CD4-positive, alpha-beta T cell treated with Interleukin-12 subunit alpha and Interleukin-12 subunit beta, for 1 hour (primary cell): Measurements from ENCODE around the gene ARL13A.
"Not testable (repeated sequence)": the region's sequence is repeated elsewhere in the genome, so short reads cannot be mapped to it uniquely, and the experiment has no call there.

Experiments
- DNase-seq: peaks from one replicate; pipeline ENCODE4 v3.0.0-alpha.2; 2020

ARL13A gene

DNA sequence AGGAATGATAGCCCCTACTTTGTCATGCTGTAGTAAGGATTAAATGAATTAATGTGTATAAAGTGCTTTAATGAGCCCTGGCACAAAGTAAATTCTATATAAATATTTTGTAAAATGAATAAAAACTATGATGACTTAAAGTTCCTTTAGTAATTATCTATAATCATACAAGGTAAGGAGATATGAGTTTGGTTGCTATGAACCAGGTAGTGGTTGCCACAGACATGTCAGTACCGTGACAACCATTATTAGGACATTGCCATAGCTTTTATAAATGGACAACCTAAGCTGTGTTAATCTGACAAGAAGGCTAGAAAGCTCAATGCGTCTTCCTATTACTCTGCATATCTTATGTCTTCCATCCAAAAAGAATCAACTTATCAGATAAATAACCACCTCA, at the start of gene ARL13A:
TSS of gene ARL13A (plus strand) at position 301 of the 400 bp plus-strand sequence. CDS start 3,982 bp downstream, outside the sequence.
- no peak for DNase-seq

DNA sequence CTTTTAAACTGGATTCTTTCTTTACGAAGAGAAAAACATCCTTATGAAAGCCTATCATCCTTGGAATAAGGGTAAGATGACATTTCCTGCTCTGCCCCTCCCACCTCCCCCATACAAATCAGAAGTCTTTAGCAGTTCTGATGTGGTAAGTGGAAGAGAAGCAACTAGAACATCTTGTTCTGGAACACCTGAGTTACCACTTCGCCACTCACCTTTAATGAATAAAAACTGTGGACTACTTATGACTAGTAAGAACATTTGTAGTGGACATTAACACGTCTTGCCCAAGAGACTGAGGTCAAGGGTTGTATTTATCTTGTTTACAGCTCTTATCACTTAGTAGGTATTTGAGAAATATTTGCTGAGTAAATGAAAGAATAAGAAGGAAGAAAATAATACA, 45.1 kb upstream of the ARL13A start:
- no peak for DNase-seq

DNA sequence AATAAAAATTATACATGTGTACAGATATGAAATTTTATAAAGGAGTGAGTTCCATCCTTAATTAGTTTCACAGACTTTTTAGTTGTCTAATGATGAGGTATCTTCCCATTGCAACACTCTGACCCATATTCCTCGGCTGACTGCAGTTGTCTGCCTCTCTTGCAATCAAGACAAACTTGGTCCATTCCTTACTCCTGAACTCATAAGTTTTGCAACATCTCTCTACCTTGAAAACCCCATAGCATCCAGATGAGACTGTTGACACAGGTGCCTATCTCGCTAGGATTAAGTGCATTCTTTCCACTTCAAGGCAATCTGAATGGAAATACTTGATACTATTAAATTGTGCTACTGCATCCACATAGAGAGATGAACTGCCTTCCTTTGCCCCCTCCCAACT, 43.1 kb upstream of the ARL13A start:
- DNase-seq, result no peak

DNA sequence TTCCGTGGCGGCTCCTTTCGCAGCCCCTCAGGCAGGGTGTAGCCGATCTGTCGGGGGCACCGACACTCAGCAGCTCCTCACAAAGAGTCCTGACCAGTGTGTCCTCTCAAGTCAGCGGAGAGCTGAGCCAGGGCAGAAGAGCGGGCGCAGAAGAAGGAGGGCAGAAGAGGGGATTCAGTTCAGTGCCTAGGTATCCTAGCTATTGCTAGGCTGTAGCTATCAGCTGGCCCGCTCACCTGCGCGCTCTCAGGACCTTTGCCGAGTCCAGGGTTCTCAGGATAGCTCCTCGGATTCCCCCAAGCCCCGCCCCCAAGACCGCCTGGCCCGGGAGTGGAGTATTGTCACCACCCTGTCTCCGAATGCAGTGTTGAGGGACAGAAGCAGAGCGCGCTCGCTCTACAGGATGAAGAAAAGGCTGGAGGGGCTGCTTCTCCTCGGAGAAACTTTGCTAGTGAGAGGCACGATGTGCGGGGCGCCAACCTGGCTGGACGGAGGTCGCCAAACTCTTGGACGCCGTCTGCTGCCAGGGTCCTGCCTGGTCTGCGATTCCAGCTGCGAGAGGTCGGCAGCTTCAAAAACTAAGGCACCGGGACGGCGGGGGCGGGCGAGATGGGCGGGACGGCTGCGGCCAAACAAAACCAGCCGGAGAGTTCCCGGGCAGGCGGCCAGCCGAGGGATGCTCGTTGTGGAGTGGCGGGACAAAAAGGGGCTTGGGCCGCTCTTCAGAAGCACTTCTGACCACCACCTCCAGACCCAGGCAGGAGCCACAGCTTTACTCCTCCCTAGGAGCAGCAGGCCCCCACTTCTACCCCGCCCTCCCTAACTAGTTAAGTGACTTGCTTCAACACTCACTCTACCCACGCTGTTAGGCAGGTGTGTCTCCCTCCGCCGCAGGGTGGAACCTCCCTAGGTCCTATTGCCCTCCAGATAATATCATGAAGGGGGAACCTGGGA, 40.6 kb upstream of the ARL13A start, which contains the start of gene XKRX:
TSS of gene XKRX (minus strand) at position 258 of the 954 bp plus-strand sequence. CDS start 613 bp downstream, outside the sequence.
- DNase-seq, result peak; percentile 31

DNA sequence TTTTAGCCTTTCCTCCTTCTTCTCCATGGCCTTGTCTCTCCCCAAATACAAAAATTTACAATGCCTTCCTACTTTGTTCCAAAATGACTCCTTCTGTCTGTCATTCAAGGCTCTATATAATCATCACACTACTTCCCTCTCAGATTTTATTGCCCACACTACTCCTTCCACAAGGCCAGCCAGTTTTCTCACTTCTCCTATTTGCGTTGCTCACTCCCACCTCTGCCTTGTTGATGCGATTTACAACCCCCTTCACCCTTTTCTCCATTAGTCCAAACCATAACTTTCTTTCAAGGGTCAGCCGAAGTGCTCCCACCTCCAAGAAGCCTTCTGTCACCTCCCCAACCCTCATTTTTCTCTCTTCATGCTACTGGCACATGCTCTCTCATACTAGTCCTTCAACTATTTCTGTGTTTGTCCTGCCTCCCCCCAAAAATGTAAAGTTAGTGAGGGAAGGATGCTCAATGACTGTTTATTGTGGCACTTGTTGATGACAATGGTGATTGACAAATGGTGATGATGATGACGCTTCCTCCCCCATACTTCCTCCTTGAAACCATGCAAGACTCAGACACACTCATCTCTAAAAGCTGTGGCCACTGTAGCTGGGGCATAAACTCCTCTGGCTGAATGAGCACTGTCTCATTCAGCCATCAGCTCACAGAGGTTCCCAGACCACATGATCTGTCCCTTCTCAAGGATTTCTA, 38.1 kb upstream of the ARL13A start:
- DNase-seq, result no peak

DNA sequence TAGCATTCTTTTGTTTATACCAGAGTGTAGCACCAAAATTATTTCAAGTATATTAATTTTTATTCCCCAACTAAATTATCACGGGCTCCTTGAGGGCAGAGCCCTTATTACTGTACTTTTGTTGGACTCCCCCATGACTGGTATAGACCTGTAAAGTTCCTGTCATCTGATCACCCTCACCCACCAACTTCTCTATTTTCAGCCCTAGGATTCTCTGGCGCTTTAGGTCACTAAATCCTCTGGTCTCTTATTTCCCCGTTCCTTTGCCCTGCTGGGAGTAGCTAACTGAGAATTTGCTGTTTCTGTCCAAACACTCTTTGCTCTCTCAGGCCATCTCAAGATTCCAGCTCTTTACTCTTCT, 37.6 kb upstream of the ARL13A start:
- no peak for DNase-seq

DNA sequence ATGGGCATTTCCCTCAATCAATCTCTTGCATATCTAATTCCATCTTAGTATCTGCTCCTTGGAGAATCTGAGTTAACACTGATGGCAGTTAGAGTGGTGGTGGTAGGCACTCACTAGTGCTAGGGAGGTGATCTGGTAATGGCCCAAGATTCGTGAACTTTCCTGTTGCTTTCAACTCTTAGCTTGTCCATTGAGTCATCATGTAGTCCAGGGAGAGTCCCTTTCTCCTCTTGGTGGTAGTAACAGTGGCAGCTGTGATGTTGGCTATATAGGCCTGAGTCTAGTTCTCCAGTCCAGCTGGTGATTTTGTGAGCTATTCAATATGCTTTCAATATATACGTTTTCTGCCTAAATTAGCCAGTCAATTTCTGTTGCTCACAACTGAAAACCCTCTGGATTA, 33.7 kb upstream of the ARL13A start:
- DNase-seq, result no peak

DNA sequence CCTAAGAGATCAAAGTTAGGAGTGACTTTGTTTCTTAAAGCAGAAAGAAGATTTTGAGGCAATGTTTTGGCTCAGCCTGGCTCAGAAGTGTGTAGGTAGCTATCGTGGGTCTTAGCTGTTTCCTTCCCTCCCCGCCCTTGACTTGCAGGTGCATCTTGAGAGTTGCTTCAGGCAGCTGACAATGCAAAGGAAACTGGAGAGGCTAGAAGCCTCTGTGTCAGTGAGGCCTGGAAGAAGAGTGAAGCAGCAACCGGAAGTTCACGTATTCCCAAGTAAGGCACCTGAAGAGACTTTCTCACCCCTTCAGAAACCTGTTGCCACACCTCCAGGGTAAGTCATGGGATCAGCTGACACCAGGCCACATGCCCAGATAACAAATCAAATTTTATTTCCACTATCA, 30.2 kb upstream of the ARL13A start:
- no peak for DNase-seq

DNA sequence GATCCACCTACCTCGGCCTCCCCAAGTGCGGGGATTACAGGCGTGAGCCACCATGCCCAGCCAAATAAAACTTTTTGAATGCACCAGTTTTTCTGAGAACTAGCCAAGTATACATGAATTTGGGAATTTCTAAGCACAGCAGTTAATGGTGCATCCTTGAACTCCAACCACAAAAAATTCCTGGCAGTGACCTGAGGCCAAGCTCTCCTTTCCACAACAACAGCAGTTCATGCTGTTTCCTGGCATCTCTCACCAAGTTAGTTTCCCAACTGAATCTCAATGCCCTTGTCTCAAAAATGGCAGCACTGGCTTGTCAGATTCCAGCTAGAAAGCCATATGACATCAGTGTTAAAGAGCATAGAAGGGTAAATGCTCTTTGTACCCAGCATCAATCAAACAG, 24.9 kb upstream of the ARL13A start:
- no peak for DNase-seq

DNA sequence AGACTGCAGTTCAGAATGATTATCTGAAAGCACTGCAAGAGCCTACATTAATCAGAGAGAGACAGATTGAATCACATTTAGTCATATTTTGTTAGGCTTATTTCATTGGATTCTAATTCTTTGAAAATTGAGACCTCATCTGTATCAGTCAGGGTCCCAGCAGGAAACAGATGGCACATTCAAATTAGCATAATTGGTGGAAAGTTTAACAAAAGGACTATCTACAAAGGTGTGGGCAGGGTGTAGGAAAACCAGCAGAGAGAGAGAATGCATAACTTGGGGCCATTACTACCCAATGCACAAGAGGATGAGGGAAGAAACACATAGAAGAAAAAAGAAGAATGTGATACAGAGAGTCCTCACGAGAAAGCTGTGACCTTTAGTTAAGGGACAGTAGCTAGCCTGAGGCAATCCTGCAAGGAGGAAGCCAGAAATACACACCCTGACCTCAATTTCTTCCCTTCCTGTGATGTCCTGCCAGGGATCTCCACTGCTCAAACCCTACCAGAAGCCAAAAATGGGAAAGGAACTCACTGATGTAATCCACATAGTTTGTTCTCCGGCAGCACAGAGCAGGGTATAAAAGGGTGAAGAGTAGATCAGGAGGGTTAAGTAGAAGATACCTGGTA, 23.1 kb upstream of the ARL13A start:
- no peak for DNase-seq

DNA sequence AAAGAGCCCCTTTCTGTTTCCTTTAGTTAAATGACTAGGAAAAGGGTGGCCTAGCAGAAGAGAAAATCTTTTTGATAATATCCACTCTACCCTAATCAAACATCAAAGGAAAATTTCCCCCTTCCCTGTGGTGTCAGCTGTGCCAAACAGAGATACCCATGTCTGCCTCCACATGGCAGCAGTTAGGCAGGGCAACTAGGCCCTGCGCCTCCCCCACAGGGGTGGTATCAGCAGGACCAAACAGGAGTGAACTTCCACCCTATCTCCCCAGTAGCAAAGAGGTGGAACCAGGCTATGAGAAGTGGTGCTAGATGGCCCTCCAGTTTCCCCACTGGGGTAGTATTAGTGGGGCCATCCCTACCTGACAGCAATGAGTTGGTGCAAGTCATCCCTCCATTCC, 21.0 kb upstream of the ARL13A start:
- no peak for DNase-seq

DNA sequence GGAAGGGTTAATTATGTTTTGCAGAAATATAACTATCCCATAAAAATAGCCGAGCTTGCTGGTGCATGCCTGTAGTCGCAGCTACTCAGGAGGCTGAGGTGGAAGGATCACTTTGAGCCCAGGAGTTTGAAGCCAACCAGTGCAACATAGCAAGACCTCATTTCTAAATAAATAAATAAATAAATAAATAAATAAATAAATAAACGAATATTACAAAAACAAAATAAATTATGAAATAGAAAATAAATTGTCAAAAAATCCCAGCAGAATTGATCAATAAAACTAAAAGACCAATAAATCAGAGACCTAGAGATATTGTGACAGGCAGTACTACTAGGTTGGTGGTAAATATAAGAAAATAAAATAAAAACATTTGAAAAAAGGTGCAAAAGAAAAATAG, 6.7 kb upstream of the ARL13A start:
- DNase-seq, result no peak

DNA sequence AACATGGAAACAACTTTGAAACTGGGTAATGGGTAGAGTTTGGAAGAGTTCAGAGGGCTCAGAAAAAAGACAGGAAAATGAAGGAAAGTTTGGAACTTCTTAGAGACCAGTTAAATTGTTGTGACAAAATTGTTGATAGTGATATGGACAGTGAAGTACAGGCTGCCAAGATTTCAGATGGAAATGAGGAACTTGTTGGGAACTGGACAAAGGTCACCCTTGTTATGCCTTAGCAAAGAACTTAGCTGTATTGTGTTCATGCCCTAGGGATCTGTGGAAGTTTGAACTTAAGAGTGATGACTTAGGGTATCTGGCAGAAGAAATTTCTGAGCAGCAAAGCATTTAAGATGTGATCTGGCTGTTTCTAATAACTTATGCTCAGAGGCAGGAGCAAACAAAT, 5.1 kb upstream of the ARL13A start:
- no peak for DNase-seq

DNA sequence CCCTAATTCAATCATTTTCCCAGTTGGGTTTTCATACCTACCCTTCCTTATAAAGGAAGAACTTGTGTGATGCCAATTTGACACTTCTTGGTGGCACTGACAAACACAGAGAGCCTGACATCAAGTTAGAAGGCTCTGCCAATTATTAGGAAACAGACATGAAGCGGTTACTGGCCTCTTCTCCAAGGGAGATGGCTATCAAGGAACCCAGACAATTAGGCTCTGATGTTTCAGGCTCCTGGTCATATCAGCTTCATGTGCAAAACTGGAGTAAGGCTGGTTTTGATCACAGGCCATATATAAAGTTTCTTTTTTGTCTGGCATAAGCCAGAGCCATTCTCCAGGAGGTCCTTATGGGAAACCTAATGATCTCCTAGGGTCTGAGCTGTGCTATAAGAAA, 428 bp downstream of the ARL13A start:
- DNase-seq, result no peak

DNA sequence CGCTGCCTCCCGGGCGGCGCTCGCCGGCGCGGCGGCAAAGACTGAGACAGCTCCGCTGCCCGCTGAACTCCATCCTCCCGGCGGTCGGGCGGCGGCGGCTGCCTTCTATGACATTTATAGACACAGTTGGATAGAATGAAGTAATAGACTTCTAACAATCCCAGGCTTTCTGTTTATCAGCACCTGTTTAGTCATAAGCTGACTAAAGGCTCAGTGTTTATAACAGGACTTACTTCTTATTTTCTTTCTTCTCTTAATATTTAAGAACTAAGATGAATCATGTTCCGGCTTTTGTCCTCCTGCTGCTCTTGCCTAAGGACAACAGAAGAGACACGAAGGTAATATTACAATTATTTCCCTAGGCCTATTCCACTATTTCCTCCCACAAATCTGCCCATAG, 3.9 kb downstream of the ARL13A start:
- DNase-seq, result no peak

DNA sequence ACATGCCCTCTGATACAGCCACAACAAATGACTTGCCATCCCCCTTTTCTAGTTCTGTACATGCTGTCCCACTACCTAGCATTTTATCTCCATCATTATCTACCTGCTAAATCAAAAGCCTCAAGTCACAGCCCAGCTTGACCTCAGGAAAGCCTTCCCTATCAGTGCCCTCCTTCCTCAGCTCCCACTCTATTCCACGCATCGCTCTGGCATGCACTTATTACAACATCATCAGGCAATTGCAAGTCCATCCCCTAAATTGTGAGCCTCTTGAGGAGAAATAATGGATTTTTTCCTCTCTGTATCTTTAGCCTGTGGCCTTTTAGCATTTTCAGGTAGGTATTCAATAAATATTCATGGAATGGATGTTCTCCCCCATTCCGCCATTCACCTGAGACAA, 5.7 kb downstream of the ARL13A start:
- DNase-seq, result no peak

DNA sequence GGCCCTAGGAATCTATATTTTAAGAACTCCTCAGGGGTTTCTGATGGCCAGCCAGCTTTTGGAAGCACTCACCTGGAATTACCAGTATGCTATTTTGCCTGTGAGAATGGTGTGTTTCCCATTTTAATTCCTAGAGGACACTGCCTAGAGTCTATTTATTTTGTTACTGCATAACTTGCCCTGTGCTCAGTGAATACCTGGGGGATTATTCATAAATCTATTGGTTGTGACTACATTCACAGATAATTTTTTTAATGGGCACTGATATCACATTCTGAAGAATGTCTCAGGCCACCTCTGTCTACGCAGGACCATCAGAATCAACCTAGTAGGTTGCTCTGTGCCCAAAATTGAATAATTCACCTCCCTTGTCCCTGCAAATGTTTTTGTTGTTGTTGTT, 6.7 kb downstream of the ARL13A start:
- no peak for DNase-seq

DNA sequence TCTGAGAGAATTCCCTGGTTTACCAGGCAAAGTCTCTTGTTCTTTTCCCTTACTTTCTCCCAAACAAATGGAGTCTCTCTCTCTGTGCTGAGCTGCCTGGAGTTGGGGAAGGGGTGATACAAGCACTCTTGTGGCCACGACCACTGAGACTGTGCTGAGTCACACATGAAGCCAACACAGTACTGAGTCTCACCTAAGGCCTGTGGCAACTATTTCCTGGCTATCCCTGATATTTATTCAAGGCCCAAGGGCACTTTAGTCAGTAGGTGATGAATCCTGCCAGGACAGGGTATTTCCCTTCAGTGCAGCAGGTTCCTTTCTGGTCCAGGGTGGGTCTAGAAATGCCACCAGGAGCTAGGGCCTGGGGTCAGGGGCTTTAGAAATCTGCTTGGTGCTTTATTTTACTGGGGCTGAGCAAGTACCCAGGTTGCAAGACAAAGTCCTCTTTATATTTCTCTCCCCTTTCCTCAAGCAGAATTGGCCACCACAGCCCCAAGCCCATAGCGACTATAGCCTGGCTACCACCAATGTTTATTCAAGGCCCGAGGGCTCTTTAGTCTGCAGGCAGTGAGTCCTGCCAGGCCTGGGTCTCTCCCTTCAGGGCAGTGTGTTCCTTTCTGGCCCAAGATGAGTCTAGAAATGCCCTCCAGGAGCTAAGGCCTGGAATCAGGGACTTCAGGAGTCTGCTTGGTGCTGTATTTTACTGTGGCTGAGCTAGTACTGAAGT, 10.5 kb downstream of the ARL13A start:
- no peak for DNase-seq

DNA sequence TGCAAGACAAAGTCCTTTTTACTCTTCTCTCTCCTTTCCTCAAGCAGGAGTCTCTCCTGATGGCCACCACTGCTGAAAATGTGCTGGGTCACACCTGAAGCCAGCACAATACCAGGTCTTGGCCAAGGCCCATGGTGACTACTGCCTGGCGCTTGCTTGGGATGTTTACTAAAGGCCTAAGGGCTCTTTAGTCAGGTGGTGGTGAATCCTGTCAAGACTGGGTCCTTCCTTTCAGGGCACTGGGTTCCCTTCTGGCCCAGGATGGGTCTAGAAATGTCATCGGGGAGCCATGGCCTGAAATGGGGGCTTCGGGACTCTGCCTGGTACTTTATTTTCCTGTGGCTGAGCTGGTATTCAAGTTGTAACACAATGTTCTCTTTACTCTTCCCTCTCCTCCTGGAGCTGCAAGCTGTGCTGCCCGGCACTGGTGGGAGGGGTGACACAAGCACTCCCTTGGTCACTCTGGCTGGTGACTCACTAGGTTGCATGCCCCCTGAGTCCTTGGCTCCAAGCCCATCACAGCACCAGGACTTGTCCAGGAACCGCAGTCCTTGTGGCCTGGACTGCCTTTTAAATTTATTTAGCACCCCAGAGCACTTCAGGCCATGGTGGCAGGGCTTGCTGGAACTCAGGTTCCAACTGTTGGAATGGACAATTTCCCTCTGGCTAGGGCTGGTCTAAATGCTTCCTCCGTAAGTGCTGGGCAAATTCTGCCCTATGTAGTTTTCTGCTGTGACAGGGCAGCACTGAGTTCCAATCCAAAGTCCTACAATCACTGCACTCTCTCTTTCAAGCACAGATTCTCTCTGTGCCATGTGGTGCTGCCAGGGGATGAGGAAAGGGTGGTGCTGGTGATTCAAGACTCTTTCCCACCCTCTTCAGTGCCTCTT, 11.3 kb downstream of the ARL13A start:
- DNase-seq, result no peak

DNA sequence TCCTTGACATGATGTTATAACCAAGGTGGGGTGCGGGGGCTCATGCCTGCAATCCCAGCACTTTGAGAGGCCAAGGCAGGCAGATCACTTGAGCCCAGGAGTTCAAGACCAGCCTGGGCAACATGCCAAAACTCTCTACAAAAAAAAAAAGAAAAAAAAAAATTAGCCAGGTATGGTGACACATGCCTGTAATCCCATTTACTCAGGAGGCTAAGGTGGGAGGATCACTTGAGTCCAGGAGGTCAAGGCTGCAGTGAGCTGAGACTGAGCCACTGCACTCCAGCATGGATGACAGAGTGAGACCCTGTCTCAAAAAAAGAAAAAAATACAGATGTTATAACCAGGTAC, 12.0 kb downstream of the ARL13A start:
- not testable (repeated sequence) for DNase-seq

DNA sequence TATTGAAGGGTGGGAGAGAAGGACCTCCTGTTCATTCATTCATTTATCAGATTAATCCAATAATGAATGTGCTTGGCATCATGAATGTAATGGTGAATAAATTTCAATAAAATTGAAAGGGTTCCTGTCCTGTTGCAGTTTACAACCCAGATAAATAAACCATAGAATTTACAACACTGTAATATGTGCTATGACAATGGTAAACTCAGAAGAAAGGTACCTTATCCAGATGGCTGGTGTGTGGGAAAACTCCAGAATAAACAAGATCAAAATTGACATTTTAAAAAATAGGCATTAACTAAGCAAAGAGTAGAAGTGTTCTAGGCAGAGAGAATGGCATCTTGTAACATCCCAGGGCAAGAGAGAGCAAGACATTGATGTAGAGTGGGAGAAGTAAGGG, 15.3 kb downstream of the ARL13A start:
- DNase-seq, result no peak

DNA sequence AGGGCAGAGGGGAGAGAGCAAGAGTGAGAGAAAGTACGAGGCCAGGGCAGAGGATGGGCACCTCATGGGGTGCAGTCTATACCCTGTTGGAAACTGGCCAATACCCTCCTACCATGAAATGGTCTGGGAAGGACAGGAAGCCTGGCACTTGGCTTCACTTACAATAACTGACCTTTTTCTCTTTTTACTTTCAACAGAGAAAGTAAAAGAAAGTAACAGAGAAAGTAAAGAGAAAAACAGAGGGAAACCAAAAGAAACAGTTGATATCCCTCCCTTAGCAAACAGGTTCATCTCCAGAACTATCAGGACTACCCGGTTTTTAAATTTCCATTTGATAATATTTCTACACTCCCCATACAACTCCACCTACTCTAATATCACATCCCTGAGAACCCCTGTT, 20.6 kb downstream of the ARL13A start:
- no peak for DNase-seq
